Nucleus accumbens (tissue), 56 donors: ENCODE results near the gene TNS3.

Experiments used
- DNase-seq, 56 donors: peaks; one replicate each; lab custom pipeline; 2025; lab: John Stamatoyannopoulos, UW

TNS3 gene

GRCh38 chr7:47529826-47530555, 51.9 kb downstream of the TNS3 start:
- DNase-seq: no peak

GRCh38 chr7:47529405-47529804, 52.5 kb downstream of the TNS3 start:
- no peak for DNase-seq

- DNase-seq: no peak
These were observed 53.4 kb downstream of the TNS3 start for GRCh38 chr7:47528471-47528870.

GRCh38 chr7:47526466-47526865, 55.4 kb downstream of the TNS3 start:
- no peak for DNase-seq

- no peak for DNase-seq
These were observed 56.8 kb downstream of the TNS3 start for GRCh38 chr7:47525066-47525623.

- no peak for DNase-seq
These were observed 58.5 kb downstream of the TNS3 start for GRCh38 chr7:47523401-47523800.

- no peak for DNase-seq
These were observed 59.9 kb downstream of the TNS3 start for GRCh38 chr7:47521816-47522561.

- no peak for DNase-seq
These were observed 60.7 kb downstream of the TNS3 start for GRCh38 chr7:47521011-47521795.

- DNase-seq: no peak
These were observed 61.5 kb downstream of the TNS3 start for GRCh38 chr7:47520406-47520805.

GRCh38 chr7:47518827-47519226, 63.1 kb downstream of the TNS3 start:
- no peak for DNase-seq

- no peak for DNase-seq
These were observed 64.0 kb downstream of the TNS3 start for GRCh38 chr7:47517821-47518480.

- DNase-seq: no peak
These were observed 64.8 kb downstream of the TNS3 start for GRCh38 chr7:47516985-47517600.

- DNase-seq: no peak
These were observed 65.5 kb downstream of the TNS3 start for GRCh38 chr7:47516386-47516785.

GRCh38 chr7:47515305-47515834, 66.5 kb downstream of the TNS3 start:
- no peak for DNase-seq

GRCh38 chr7:47514818-47515217, 67.1 kb downstream of the TNS3 start:
- no peak for DNase-seq

- no peak for DNase-seq
These were observed 67.5 kb downstream of the TNS3 start for GRCh38 chr7:47514367-47514766.

- DNase-seq: peak in 2 of 56 donors; percentile 19 to 26
These were observed 68.1 kb downstream of the TNS3 start for GRCh38 chr7:47513741-47514241.

GRCh38 chr7:47512481-47513176, 69.3 kb downstream of the TNS3 start:
- no peak for DNase-seq
